Suprapubic skin (tissue), 4 donors: ENCODE measurements around the gene NSUN7.

Experiments used
- CTCF ChIP-seq, 2 donors: fragments of 200-600 bp in 1 of 2; fragments of 450-650 bp in 1 of 2; sonication (generic) in 1 of 2; IDR thresholded peaks; one replicate each; pipeline ENCODE4 v1.5.1; 2016 to 2019; ENCODE audit warnings: antibody characterized with exemption in 2 of 2, mild to moderate bottlenecking in 1 of 2, moderate library complexity in 1 of 2
- EP300 ChIP-seq: sonication (generic); formaldehyde crosslinking; IDR thresholded peaks from one replicate; pipeline ENCODE4 v1.6.1; 2017; ENCODE audit warnings: antibody characterized with exemption
- POLR2A ChIP-seq, 2 donors: fragments of 450-650 bp; IDR thresholded peaks; one replicate each; pipeline ENCODE4 v1.6.1; 2017; ENCODE audit warnings: antibody characterized with exemption in 2 of 2, mild to moderate bottlenecking in 2 of 2, moderate library complexity in 2 of 2
- POLR2AphosphoS5 ChIP-seq, 3 donors: sonication (generic); formaldehyde crosslinking; IDR thresholded peaks; one replicate each; pipeline ENCODE4 v1.6.1; 2017; ENCODE audit warnings: antibody characterized with exemption in 3 of 3

GRCh38 chr4:40729555-40729954, 20.2 kb upstream of the NSUN7 start:
- TF ChIP-seq POLR2A (IDR thresholded peaks at IDR 0.05) = no peak
- no peak for TF ChIP-seq CTCF (IDR thresholded peaks at IDR 0.05)
- no peak for TF ChIP-seq POLR2AphosphoS5 (IDR thresholded peaks at IDR 0.05)
- no peak for TF ChIP-seq EP300
